Right cardiac atrium (tissue), 5 donors: ENCODE measurements around the gene CFAP119. TPM values are rescaled to one million over a fixed set of nuclear protein-coding genes. Genes with fewer than 3 reads are reported as not detected.
A peak's percentile ranks its signal among the peaks of the same experiment; 100 is the strongest.

Experiments
- ATAC-seq, 2 donors: fragments of 200-7000 bp; cut with Tn5 transposase; one replicate each; pipeline versions ENCODE4 v1.8.0 to v1.9.1; 2020; ENCODE audit warnings: moderate library complexity in 2 of 2, mild to moderate bottlenecking in 1 of 2
- DNase-seq, 3 donors: peaks; one replicate each; pipeline ENCODE4 v3.0.0-alpha.2; 2020
- H3K27ac ChIP-seq: one replicate; pipeline ENCODE4 v1.5.1; 2013; ENCODE audit warnings: mild to moderate bottlenecking, low read length, control low read depth, moderate library complexity
- H3K27me3 ChIP-seq: one replicate; pipeline ENCODE4 v1.6.1; 2013; ENCODE audit not compliant: control insufficient read depth, insufficient read depth
- H3K4me1 ChIP-seq: one replicate; pipeline ENCODE4 v1.6.1; 2013; ENCODE audit warnings: low read length; ENCODE audit not compliant: control insufficient read depth, insufficient read depth
- H3K4me3 ChIP-seq: one replicate; pipeline ENCODE4 v1.5.1; 2013; ENCODE audit warnings: low read length, control low read depth
- H3K9me3 ChIP-seq: one replicate; pipeline ENCODE4 v1.6.1; 2013; ENCODE audit warnings: low read length; ENCODE audit not compliant: control insufficient read depth
- WGBS: extraction: QIAGEN DNeasy Blood & Tissue Kit; methylation state at CpG from one replicate; pipeline ENCODE4 v1.1.7; 2013; 5-methylcytosine and 5-hydroxymethylcytosine counted together
- intact Hi-C, 4 donors: fragments of 100-400 bp; cut with DNase I; formaldehyde crosslinking; loops; one replicate each; pipeline versions ENCODE4 v1.11.0 to v1.14.0; 2022 to 2023
- polyA plus RNA-seq: library from polyadenylated mRNA; stranded (reverse); fragments of 200-250 nt; gene quantifications from one replicate; pipeline ENCODE4 v1.2.3, GENCODE V29; 2013
- total RNA-seq, 4 donors: library from RNA; stranded (reverse); fragmentation: NEBNext Ultra II Directional; extraction: Animal tissue kit (Norgen Biotek cat#: 25700); gene quantifications; one replicate each; pipeline ENCODE4 v1.2.1, GENCODE V29; 2021
- donor health status: healthy with polysubstance abuse.
- donor health status: DM: no; HTN: yes; CAD: no.
- donor health status: DM: no; HTN: no; CAD: no.
- donor health status: DM: no; HTN: yes; CAD: no; lungs with severe emphysema.
- donor health status: DM: yes; HTN: yes; CAD: no.

Gene CFAP119
- total and polyA plus RNA-seq, 5 donors = 0.51 to 1.5 (median 0.95) TPM

- intact Hi-C loops = loop anchor here in 1 of 4 donors (5.0 kb wide), 1 partner anchor 35 kb away; no protein-coding TSS in a partner anchor
- Histone ChIP-seq H3K9me3 (no peaks in the 10 kb centered on the region), H3K27me3 (no peaks in the 10 kb centered on the region), H3K27ac (no peak overlapping the region), H3K4me1 (peaks cover 6% of the 10 kb centered on the region), H3K4me3 (no peak overlapping the region)
- ATAC-seq (no peak), DNase-seq (no peak)
- 89% methylated on average over 17 of the region's 17 CpGs for WGBS
These were observed 24.7 kb downstream of the CFAP119 start for GRCh38 chr16:30736995-30737793.

GRCh38 chr16:30731411-30731810, 30.5 kb downstream of the CFAP119 start:
- DNase-seq (no peak), ATAC-seq (no peak)
- no peaks in the 10 kb centered on the region for H3K27me3 ChIP-seq
- intact Hi-C loops = no loop called here
- no peak overlapping the region for H3K4me3 ChIP-seq
- H3K27ac ChIP-seq = no peak overlapping the region
- no peaks in the 10 kb centered on the region for H3K4me1 ChIP-seq
- 95% methylated on average over 3 of the region's 3 CpGs for WGBS
- H3K9me3 ChIP-seq = no peaks in the 10 kb centered on the region

GRCh38 chr16:30728899-30729672, 32.8 kb downstream of the CFAP119 start:
- Histone ChIP-seq H3K4me3 (no peak overlapping the region), H3K9me3 (no peaks in the 10 kb centered on the region), H3K27ac (no peak overlapping the region), H3K4me1 (no peaks in the 10 kb centered on the region), H3K27me3 (no peaks in the 10 kb centered on the region)
- WGBS = 82% methylated on average over 17 of the region's 17 CpGs
- no peak for DNase-seq
- ATAC-seq = peak in 1 of 2 donors; percentile 30
- intact Hi-C loops = no loop called here

GRCh38 chr16:30728321-30728720, 33.5 kb downstream of the CFAP119 start:
- Histone ChIP-seq H3K4me1 (no peaks in the 10 kb centered on the region), H3K27ac (no peak overlapping the region), H3K4me3 (no peak overlapping the region), H3K9me3 (no peaks in the 10 kb centered on the region), H3K27me3 (no peaks in the 10 kb centered on the region)
- intact Hi-C loops = no loop called here
- no peak for DNase-seq
- no peak for ATAC-seq
- WGBS = 91% methylated on average over 6 of the region's 6 CpGs

GRCh38 chr16:30725418-30725792, 36.5 kb downstream of the CFAP119 start:
- no peak for ATAC-seq
- intact Hi-C loops = no loop called here
- WGBS = 94% methylated on average over 3 of the region's 3 CpGs
- no peaks in the 10 kb centered on the region for H3K9me3 ChIP-seq
- no peak overlapping the region for H3K27ac ChIP-seq
- H3K27me3 ChIP-seq = no peaks in the 10 kb centered on the region
- H3K4me3 ChIP-seq = no peak overlapping the region
- no peak for DNase-seq
- no peaks in the 10 kb centered on the region for H3K4me1 ChIP-seq

GRCh38 chr16:30724641-30725417, 37.0 kb downstream of the CFAP119 start:
- no peaks in the 10 kb centered on the region for H3K9me3 ChIP-seq
- no peak overlapping the region for H3K27ac ChIP-seq
- ATAC-seq = peak; percentile 49 to 50
- intact Hi-C loops = no loop called here
- H3K4me1 ChIP-seq = no peaks in the 10 kb centered on the region
- H3K27me3 ChIP-seq = no peaks in the 10 kb centered on the region
- DNase-seq = peak in 1 of 3 donors; percentile 75
- 68% methylated on average over 23 of the region's 23 CpGs for WGBS
- no peak overlapping the region for H3K4me3 ChIP-seq

- H3K27me3 ChIP-seq = no peaks in the 10 kb centered on the region
- 89% methylated on average over 12 of the region's 12 CpGs for WGBS
- H3K27ac ChIP-seq = no peak overlapping the region
- no peaks in the 10 kb centered on the region for H3K9me3 ChIP-seq
- H3K4me3 ChIP-seq = no peak overlapping the region
- ATAC-seq = peak in 1 of 2 donors; percentile 4
- no peak for DNase-seq
- intact Hi-C loops = no loop called here
- no peaks in the 10 kb centered on the region for H3K4me1 ChIP-seq
These were observed 38.0 kb downstream of the CFAP119 start for GRCh38 chr16:30723725-30724355.

GRCh38 chr16:30722916-30723315, 38.9 kb downstream of the CFAP119 start:
- 84% methylated on average over 10 of the region's 10 CpGs for WGBS
- H3K27ac ChIP-seq = no peak overlapping the region
- no peaks in the 10 kb centered on the region for H3K27me3 ChIP-seq
- ATAC-seq = no peak
- no peaks in the 10 kb centered on the region for H3K4me1 ChIP-seq
- no peak overlapping the region for H3K4me3 ChIP-seq
- intact Hi-C loops = no loop called here
- H3K9me3 ChIP-seq = no peaks in the 10 kb centered on the region
- no peak for DNase-seq

- DNase-seq = no peak
- 77% methylated on average over 6 of the region's 6 CpGs for WGBS
- intact Hi-C loops = no loop called here
- no peak for ATAC-seq
- Histone ChIP-seq H3K27me3 (no peaks in the 10 kb centered on the region), H3K4me1 (no peaks in the 10 kb centered on the region), H3K9me3 (no peaks in the 10 kb centered on the region), H3K4me3 (no peak overlapping the region), H3K27ac (no peak overlapping the region)
These were observed 39.4 kb downstream of the CFAP119 start for GRCh38 chr16:30722443-30722842.

GRCh38 chr16:30721606-30722005, 40.3 kb downstream of the CFAP119 start:
- no peak overlapping the region for H3K27ac ChIP-seq
- no peak overlapping the region for H3K4me3 ChIP-seq
- H3K9me3 ChIP-seq = no peaks in the 10 kb centered on the region
- 97% methylated on average over 1 of the region's 1 CpG for WGBS
- no peaks in the 10 kb centered on the region for H3K4me1 ChIP-seq
- no peaks in the 10 kb centered on the region for H3K27me3 ChIP-seq
- DNase-seq (no peak), ATAC-seq (no peak)
- intact Hi-C loops = no loop called here
